Endodermal cell (in vitro differentiated cells): ENCODE data around the gene MCIDAS. TPM values are rescaled to one million over a fixed set of nuclear protein-coding genes. Genes with fewer than 3 reads are reported as not detected.

Experiments
- DNase-seq: peaks from one replicate; pipeline ENCODE4 v3.0.0-alpha.2; 2017
- H3K27ac ChIP-seq: 2 replicates; pipeline ENCODE4 v1.5.1; 2013; ENCODE audit warnings: mild to moderate bottlenecking, low read depth, low read length, moderate library complexity
- H3K27me3 ChIP-seq: 2 replicates; pipeline ENCODE4 v1.6.1; 2013; ENCODE audit warnings: mild to moderate bottlenecking, low read length, moderate library complexity; ENCODE audit not compliant: insufficient read depth, control insufficient read depth, poor library complexity, severe bottlenecking
- H3K36me3 ChIP-seq: 2 replicates; pipeline ENCODE4 v1.7.0; 2013; ENCODE audit warnings: mild to moderate bottlenecking, low read length, moderate library complexity; ENCODE audit not compliant: control insufficient read depth, insufficient read depth
- H3K4me1 ChIP-seq: one replicate; pipeline ENCODE4 v1.7.0; 2013; ENCODE audit warnings: low read length; ENCODE audit not compliant: control insufficient read depth, insufficient read depth
- H3K4me3 ChIP-seq: 2 replicates; pipeline ENCODE4 v1.5.1; 2013; ENCODE audit warnings: mild to moderate bottlenecking, low read length, moderate library complexity
- H3K9ac ChIP-seq: 2 replicates; pipeline ENCODE4 v1.6.1; 2013; ENCODE audit warnings: mild to moderate bottlenecking, low read length, moderate library complexity; ENCODE audit not compliant: poor library complexity, severe bottlenecking; ENCODE audit errors: extremely low read depth
- H3K9me3 ChIP-seq: 2 replicates; pipeline ENCODE4 v1.6.1; 2013; ENCODE audit warnings: mild to moderate bottlenecking, low read length, moderate library complexity; ENCODE audit not compliant: control insufficient read depth
- H3K27ac Mint-ChIP-seq: 2 replicates; pipeline ENCODE4 v1.8.0; 2020; ENCODE audit warnings: mixed read lengths
- H3K27me3 Mint-ChIP-seq: 2 replicates; pipeline ENCODE4 v1.8.0; 2021; ENCODE audit warnings: mild to moderate bottlenecking, mixed read lengths; ENCODE audit not compliant: insufficient read depth
- H3K36me3 Mint-ChIP-seq: 2 replicates; pipeline ENCODE4 v1.8.0; 2020; ENCODE audit warnings: low read depth, mixed read lengths
- H3K4me1 Mint-ChIP-seq: 2 replicates; pipeline ENCODE4 v1.8.0; 2020; ENCODE audit warnings: mixed read lengths
- H3K4me3 Mint-ChIP-seq: 2 replicates; pipeline ENCODE4 v1.8.0; 2020; ENCODE audit warnings: mild to moderate bottlenecking, moderate library complexity, mixed read lengths
- H3K9me3 Mint-ChIP-seq: 2 replicates; pipeline ENCODE4 v1.8.0; 2020; ENCODE audit warnings: mild to moderate bottlenecking, mixed read lengths
- WGBS, 2 experiments: methylation state at CpG; one replicate each; pipeline versions ENCODE4 v1.1.5 to v1.1.7; 2013; ENCODE audit warnings: missing lambda C conversion rate in 2 of 2, mixed read lengths in 1 of 2; ENCODE audit not compliant: insufficient coverage in 1 of 2, insufficient read length in 1 of 2; 5-methylcytosine and 5-hydroxymethylcytosine counted together
- total RNA-seq, 2 donors: library from RNA; stranded (reverse); fragmentation: NEBNext Ultra II Directional in 1 of 2; extraction: Animal tissue kit (Norgen Biotek cat#: 25700) in 1 of 2; gene quantifications; 2 replicates in 1 of 2; 3 replicates in 1 of 2; pipeline ENCODE4 v1.2.1, GENCODE V29; 2021
- TF ChIP-seq, protein P1 (sequence below): fragments of 200-600 bp; sonication (generic); conservative IDR thresholded peaks from 2 replicates; pipeline ENCODE4 v1.5.0; 2021; ENCODE audit warnings: antibody characterized with exemption, mild to moderate bottlenecking

The MCIDAS gene
- total RNA-seq, 2 donors from 2014 or later, result 0.58 to 1.4 TPM

DNA sequence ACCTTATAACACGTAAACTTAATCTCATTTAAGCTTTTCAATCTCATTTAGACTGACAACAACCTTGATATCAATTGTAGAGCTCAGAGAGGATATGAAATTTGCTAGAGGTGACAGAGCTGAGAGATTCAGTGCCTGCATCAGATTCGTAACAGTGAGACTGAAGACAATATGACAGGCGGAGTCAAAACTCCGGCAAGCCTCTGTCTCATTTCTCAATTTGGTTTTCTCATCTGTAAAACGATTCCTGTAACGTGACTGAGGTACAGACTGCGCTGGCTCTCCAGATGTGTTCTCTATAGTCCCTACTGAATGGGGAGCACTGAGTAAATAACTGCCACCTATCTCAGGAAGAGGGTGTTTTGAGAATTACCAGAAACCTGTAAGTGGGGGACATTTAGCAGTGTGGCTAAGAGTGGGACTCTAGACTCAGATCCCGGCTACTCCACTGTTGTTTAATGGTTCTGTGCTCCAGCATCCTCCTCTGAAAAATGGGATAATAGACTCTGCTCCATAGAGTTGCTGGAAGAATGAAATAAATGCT lies 3.0 kb upstream of the MCIDAS start:
- H3K27ac Mint-ChIP-seq, result no peak overlapping the region
- H3K9me3 ChIP-seq, result no peaks in the 10 kb centered on the region
- no peak overlapping the region for H3K27ac ChIP-seq
- no peak overlapping the region for H3K4me3 ChIP-seq
- H3K36me3 ChIP-seq, result no peaks in the 10 kb centered on the region
- 53 to 58% methylated on average over 8 of the region's 8 CpGs for WGBS, 2 experiments
- H3K9me3 Mint-ChIP-seq, result no peaks in the 10 kb centered on the region
- H3K27me3 Mint-ChIP-seq, result peaks cover 86% of the 10 kb centered on the region
- peaks cover 17% of the 10 kb centered on the region for H3K4me1 ChIP-seq
- peaks cover 7% of the 10 kb centered on the region for H3K4me1 Mint-ChIP-seq
- H3K9ac ChIP-seq, result no peak overlapping the region
- peaks cover 99% of the 10 kb centered on the region for H3K27me3 ChIP-seq
- no peak for DNase-seq
- H3K4me3 Mint-ChIP-seq, result no peak overlapping the region
- TF ChIP-seq, protein P1, sequence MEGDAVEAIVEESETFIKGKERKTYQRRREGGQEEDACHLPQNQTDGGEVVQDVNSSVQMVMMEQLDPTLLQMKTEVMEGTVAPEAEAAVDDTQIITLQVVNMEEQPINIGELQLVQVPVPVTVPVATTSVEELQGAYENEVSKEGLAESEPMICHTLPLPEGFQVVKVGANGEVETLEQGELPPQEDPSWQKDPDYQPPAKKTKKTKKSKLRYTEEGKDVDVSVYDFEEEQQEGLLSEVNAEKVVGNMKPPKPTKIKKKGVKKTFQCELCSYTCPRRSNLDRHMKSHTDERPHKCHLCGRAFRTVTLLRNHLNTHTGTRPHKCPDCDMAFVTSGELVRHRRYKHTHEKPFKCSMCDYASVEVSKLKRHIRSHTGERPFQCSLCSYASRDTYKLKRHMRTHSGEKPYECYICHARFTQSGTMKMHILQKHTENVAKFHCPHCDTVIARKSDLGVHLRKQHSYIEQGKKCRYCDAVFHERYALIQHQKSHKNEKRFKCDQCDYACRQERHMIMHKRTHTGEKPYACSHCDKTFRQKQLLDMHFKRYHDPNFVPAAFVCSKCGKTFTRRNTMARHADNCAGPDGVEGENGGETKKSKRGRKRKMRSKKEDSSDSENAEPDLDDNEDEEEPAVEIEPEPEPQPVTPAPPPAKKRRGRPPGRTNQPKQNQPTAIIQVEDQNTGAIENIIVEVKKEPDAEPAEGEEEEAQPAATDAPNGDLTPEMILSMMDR, result no peak
- no peaks in the 10 kb centered on the region for H3K36me3 Mint-ChIP-seq

DNA sequence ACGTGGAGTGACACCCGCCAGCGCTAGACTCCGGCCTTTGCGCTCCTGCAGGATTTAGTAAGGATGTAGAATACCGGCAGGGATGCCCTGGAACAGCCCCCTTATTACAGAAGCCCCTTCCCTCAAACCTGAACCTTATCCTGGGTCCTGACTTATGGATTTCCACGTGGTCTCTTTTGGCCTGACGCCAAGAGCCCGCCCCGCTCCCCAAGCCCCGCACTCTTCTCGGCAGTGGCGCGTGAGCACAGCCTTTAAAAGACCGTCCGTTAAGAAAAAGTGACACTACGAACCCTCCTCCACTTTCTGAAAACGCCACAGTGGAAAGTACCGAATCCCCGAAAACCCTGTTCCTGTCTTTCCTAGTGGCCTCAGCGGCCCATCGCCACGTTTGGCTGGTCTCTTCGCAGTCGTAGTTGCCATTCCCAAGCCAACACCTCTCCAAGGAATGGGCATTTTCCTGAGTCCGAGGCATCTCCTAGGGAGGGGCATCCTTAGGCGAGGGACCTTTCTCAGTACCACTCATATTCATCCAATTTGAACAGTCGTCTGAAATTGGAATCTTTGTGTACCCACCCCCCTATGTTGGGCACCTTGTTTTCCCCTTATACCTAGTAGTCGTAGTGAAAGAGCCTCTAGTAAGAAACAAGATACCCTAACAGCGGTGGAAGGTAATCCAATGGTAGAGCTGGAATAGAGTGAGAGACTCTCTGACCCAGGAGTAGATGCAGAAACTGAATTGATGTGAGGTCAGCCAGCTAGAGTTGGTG lies 732 bp upstream of the MCIDAS start:
- Mint-ChIP-seq H3K27me3 (peaks cover 93% of the 10 kb centered on the region), H3K27ac (no peak overlapping the region), H3K4me1 (peaks cover 7% of the 10 kb centered on the region), H3K9me3 (no peaks in the 10 kb centered on the region), H3K4me3 (peak overlapping the region; percentile 52), H3K36me3 (no peaks in the 10 kb centered on the region)
- H3K36me3 ChIP-seq, result no peaks in the 10 kb centered on the region
- peaks cover 15% of the 10 kb centered on the region for H3K4me1 ChIP-seq
- no peak overlapping the region for H3K9ac ChIP-seq
- WGBS, 2 experiments, result 5 to 7% methylated on average over 13 to 30 of the region's 30 CpGs
- TF ChIP-seq, protein P1, result no peak
- DNase-seq, result no peak
- H3K27ac ChIP-seq, result no peak overlapping the region
- H3K9me3 ChIP-seq, result no peaks in the 10 kb centered on the region
- peak overlapping the region; percentile 69 for H3K4me3 ChIP-seq
- H3K27me3 ChIP-seq, result peaks cover 100% of the 10 kb centered on the region

DNA sequence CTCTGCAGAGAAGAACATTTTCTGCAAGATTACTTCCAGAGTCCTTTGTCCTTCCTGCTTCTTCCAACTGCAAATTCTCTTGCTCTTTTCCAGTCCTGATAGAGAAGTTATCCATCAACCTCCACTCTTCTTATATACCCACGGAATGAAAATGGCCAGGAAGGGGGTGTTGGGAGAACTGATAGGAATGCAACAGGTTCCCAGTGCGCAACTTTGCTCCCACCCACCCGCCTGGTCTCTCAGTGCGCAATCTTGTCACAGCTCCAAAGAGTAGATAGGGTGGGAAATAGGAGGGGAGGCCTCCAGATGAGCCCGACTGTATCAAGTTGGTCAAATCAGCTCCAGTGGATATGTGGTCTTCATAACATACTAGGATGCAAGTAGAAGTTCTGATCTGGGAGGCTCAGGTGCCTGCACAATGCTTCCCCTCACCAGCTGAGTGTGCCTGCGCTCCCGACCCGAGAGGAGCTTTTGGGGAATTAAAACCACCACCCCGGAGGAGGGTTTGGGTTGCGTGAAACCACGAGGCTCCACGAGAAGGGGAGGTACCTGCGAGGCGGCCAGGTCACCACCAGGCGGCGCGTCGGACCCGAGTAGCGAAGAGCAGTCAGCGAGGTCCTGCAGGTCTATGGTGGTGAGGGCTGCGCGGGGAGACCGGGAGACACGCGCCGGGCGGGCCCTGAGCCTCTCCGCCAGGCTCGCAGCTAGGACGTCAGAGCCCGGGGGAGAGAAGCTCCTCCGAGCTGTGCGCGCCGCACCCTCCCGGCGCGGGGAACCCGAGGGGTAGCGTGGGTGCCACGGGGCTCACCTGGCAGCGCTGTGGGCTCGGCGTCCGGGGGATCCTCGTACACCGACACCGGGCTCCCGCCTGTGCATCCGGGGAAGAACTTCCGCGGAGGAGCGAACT lies 835 bp downstream of the MCIDAS start:
- DNase-seq, result peak; percentile 94
- Histone ChIP-seq H3K4me3 (peak overlapping the region; percentile 69), H3K27me3 (peaks cover 100% of the 10 kb centered on the region), H3K9ac (no peak overlapping the region), H3K9me3 (no peaks in the 10 kb centered on the region), H3K4me1 (peaks cover 10% of the 10 kb centered on the region), H3K27ac (no peak overlapping the region), H3K36me3 (no peaks in the 10 kb centered on the region)
- no peaks in the 10 kb centered on the region for H3K9me3 Mint-ChIP-seq
- peaks cover 11% of the 10 kb centered on the region for H3K4me1 Mint-ChIP-seq
- TF ChIP-seq, protein P1, result peak; percentile 92
- H3K27me3 Mint-ChIP-seq, result peaks cover 93% of the 10 kb centered on the region
- peaks cover 3% of the 10 kb centered on the region for H3K36me3 Mint-ChIP-seq
- peak overlapping the region; percentile 52 for H3K4me3 Mint-ChIP-seq
- no peak overlapping the region for H3K27ac Mint-ChIP-seq
- 5 to 6% methylated on average over 31 to 54 of the region's 54 CpGs for WGBS, 2 experiments
